ENCODE results near the gene NHSL2.
"Not testable (repeated sequence)": the region's sequence is repeated elsewhere in the genome, so short reads cannot be mapped to it uniquely, and the experiment has no call there.

The NHSL2 gene

DNA sequence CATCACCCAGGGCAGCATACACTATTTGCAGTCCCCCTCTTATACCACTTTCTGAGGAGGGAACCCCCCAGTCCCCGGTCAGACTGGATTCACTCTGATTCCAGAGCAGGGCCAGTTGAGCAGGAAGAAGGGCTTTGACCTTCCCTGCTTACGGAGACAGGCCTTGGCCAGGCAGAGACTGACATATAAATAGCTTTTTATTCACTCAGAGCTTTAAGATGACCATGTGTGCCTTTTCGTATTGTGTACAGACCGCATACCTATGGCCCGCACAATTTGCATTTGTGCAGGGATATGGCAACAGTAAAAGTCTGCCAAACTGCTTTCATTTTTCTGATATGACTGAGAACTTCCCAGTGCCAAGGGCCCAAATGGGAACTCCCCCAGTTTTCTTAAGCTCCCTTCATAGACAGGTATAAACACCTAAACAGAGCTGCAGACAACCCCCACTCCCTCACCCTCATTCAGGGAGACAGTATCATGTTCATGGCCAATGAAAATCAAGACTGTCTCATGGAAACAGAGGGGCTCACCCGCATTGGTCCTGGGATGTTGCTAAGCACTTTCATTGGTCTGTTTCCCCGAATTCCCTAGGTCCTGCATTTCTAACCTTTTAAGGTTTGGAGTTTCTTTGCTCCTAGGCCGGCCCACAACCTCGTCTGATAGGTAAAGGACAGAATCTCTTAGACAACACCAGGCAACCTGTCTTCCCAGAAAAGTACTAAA, 135.1 kb downstream of the NHSL2 start:
- DNase-seq: no peak

DNA sequence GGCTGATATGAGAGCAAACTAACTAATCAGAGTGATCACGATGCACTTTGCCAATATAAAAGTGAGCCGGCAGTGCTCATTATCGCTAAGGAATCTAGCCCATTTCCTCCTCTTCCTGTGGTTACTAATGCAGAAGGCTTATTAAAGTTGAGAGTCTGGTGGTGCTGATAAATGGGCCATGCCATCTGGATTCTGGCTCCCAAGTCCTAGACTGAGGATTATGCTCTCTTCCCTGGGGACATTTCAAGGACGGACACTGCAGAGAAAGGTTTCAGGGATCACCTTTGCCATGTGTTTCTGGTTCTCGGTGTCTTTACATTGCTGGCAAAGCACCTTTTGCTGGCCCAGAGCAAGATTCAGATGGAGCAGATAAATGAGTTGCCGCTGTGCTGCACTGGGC, 135.8 kb downstream of the NHSL2 start:
- no peak for DNase-seq

DNA sequence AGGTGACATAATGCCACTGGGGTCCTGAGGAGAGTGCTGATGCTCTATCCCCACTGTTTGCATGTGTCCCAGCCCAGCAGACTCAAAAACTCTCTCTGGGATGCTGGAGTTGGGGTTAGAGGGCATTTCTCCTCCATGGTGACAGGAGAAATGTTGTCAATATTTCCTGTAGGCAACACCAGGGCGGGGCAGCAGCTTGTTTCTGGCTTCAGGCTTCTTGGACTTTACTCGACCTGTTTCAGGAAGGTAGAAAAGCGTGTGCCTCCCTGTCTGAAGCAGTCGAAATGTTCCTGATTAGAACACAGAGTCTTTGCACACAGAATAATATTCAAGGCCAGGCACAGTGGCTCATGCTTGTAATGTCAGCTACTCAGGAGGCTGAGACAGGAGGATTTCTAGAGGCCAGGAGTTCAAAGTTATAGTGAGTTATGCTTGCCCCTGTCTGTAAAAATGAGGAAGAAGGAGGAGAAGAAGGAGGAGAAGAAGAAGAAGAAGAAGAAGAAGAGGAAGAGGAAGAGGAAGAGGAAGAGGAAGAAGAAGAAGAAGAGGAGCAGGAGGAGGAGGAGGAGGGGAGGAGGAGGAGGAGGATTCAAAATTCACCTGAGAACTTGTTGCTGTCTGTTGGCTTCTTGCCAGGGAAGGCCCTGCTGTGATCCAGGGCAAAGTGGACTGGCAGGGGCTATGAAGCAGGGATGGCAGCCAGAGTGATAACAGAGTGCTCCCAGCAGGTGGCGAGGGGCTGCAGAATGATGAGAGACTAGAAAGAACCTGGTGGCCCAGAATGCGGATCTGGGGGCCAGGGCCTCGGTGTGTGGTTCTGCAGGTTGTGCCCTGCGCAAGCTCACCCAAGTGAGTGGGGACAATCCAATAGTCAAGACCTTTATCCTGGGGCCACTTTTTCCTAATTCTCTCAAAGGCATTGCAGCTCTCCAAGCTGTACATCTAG, 138.1 kb downstream of the NHSL2 start:
- no peak for DNase-seq

DNA sequence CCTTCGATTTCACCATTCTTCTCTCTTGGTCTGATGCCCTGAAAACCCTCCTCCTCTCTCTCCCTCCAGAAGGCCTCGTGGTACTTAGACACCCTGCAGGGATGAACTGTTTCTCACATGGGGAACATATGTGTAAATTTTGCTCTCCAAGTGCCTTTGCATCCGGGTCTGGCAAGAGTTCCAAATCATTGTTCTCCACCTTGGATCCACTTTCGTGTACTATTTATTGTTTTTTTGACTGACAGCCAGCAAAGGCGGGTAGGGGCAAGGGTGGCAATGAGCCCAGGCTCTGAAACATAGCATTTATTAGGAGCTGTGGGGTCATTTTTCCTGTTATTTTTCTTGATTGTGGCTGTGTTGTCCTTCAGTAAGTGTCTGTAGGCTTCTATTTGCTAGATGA, 139.4 kb downstream of the NHSL2 start:
- DNase-seq: no peak

DNA sequence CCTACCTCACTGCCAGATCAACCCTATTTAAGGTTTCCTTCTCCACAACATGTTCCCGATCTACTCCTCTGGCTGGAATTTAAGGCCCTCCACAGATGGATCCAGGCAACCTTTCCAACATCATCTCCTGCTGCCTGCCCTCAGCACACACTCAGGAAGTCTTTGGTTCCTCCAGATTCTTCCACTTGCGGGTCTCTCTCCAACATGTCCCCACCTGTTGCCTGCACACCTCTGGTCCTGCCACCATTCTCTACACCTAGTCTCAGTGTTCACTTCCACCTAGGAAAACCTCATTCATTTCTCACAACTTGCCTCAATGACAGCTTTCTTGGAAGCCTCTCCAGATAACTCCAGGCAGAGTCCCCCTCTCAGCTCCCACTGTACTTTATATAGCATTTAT, 140.9 kb downstream of the NHSL2 start:
- no peak for DNase-seq

DNA sequence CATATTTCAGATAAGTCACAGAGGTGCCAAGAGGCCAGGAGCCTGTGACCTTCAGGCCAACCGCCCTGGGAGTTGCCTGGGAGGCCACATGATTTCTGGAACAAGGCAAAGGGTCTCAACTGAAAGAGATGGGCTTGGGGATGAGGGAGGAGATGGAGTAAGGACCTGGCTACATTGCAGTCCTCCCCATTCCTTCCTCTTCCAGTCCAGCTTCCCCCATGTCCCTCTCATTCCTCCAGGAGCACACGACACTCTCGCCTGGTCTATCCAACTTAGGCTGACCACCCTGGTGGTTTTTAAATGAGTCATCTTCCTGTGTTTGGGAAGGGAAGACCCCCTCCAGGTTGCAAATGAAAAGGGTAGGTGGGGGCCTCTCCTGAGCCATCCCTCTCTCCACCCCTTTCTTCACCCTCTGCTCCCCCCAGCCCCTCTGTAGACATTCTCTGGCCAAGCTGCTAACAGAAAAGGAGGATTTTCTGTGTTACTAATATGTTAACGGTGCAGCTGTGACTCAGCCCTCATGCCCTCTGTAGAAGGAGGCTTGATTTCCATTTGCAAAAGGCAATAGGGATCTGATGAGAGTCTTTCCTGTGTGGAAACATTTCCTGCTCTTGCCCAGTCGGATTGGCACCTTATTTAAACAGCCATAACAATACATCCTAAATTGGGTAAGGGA, 141.9 kb downstream of the NHSL2 start:
- DNase-seq: no peak

DNA sequence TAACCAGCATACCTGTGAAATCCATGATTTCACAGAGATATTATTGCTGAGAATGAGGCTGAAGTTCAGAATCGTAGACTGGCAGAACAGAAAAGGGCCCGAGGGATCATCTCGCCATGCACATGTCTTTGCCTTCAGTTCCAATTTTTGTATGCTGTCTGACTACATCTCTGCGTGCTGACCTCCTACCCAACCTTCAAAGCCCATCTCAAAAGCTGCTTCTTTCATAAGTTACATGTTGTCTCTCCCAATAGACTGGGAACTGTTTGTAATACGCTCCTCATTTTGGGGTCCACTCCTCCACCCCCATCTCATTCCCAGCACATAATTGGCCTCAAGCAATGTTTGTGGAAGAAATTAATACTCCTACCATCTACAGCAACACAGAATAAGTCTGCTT, 142.9 kb downstream of the NHSL2 start:
- DNase-seq: no peak

DNA sequence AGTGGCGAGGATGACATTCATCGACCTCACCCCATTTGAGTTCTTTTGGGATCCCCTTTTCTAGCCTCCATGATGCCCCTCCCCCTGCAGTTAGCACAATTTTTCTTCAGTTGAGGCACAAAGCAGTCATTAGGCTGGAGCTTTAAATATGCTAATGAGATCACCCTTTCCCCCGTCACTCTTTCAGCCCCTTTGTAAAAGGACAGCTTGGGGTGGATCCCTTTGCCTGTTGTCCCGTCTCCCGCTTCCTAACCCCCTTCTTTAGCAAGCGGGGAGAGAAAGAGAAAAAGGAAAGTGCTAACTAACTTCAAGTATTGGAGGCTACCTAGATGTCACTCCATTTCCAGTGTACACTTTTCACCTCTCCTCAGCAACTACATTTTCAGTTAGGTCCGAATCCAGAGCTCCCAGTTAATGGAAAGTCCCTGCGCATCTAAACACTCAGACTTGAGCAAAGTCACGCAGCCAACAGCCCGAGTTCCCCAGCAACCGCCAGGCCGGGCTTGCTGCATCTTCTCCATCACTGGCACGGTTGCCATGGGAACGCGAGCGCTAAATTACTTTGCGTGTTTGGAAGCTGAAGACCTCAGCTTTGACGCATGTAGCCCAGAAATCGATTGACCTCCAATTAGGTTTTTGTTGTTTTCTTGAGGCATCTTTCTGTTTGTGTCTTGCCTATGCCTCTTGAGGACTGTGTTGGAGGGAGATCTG, 144.3 kb downstream of the NHSL2 start:
- no peak for DNase-seq

DNA sequence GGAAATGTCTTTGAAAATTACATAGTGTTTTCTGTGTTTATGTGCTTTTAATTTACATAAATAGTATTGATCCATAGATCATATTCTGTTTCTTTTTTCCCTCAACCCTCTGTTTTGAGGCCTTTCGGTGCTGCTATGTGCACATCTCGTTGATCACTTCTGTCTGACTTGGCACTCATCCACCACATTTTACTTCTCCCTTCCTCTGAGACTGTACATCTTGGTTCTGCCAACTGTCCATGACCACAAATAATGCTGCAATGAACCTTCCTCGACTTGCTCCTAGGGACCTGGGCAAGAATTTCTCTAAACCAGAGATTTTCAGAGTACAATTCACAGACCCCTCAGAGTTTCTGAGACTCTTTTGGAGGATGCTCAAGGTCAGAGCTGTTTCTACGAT, 146.7 kb downstream of the NHSL2 start:
- DNase-seq: no peak

DNA sequence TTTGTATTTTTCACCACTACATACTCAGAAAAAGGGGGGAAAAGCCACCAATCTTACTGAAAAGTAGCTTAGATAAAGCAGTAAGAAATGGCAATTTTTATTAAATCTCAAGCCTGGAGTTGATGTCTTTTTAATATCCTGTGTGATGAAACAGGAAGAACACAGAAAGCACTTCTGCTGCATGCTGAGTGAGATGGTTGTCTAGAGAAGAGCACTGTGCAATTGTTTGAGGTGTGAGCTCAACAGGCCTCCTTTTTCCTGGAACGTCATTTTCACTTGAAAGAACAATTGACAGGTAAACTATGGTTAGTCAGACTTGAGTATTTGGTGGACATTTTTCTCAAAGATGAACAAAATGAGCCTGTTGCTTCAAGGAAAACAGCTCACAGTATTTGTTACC, 147.2 kb downstream of the NHSL2 start:
- no peak for DNase-seq

DNA sequence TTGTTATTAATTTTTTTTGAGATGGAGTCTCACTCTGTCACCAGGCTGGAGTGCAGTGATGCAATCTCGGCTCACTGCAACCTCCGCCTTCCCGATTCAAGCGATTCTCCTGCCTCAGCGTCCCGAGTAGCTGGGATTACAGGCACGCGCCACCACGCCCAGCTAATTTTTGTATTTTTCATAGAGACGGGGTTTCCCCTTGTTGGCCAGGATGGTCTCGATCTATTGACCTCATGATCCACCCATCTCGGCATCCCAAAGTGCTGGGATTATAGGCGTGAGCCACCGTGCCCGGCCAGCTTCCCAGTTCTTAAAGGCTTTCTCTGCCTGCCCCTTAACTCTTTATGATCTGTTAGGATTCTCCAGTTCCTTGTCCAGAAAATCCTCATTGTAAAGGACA, 147.7 kb downstream of the NHSL2 start:
- DNase-seq: not testable (repeated sequence)

DNA sequence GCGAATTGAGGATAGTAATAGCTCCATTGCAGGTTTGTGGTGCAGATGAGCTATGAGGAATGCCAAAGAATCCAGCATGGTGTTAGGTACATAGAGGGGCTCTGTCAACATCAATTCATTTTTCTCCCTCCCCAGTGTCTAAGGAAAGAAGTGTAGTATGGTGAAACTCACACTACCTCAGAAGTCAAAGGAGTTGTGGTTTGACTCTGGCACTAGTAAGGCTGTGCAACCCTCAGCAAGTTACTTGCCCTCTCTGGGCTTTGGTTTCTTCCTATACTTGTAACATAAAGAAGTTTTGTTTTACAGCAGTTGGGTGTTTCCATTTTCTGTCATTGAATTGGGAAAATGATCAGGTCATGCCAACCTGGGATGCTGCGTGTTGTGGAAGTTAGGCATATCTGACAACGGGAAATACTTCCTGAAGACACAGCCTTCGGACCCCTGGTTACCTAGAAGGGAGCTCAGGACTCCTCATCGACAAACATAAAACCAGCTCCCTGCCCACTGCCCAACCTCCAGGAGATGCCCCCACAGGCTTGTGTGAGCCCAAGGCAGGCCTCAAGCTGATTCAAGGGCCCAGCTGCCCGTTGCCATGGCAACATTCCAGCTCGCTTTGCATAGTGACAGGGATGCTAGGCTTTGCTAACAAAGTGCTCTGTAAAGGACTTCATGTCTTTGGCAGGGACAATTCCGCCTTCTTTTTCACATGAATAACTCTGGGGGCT, 149.7 kb downstream of the NHSL2 start:
- DNase-seq: no peak

DNA sequence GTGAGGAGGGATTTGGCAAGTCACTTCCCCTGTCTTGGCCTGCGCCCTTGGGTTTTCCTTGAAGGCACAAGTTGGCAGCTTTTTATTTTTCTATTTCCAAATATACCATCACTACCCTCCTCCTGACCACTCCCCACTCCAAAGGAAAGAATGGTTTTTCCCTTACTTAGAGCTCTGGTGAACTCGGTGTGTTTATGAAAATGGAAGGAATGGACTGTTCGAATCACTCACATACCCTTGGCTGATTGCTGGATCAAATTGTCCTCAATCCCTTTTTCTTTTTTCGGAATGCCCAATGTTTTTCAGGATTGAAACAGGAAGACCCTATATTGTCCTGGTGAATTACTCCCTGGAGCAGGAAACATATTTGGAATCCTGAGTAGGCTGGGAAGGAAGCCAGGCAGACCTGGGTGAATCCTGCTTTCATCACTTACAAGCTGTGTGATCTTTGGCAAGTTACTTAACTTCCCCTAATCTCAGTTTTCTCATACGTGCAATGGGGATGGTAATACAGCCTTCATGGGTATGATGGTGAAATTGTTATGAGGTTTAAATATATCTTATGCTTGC, 150.4 kb downstream of the NHSL2 start:
- DNase-seq: no peak

DNA sequence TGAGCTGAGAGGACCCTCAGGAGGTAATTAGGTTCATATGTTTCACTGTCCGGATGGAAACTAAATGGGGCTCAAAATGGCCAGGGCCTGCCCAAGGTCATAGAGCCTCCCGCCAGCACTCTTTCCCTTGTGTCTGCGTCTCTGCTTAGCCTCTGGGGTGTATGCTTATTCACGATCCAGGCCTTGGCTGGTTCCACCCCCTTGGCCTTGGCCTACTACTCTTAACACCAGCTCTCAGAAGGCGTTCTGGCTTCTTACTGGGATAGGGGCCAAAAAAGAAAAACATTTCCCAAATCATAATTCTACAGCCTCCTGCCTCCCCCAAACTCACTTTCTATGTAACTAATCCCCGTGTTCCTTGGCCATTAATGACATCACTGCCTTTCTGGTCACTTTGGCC, 152.3 kb downstream of the NHSL2 start:
- no peak for DNase-seq

DNA sequence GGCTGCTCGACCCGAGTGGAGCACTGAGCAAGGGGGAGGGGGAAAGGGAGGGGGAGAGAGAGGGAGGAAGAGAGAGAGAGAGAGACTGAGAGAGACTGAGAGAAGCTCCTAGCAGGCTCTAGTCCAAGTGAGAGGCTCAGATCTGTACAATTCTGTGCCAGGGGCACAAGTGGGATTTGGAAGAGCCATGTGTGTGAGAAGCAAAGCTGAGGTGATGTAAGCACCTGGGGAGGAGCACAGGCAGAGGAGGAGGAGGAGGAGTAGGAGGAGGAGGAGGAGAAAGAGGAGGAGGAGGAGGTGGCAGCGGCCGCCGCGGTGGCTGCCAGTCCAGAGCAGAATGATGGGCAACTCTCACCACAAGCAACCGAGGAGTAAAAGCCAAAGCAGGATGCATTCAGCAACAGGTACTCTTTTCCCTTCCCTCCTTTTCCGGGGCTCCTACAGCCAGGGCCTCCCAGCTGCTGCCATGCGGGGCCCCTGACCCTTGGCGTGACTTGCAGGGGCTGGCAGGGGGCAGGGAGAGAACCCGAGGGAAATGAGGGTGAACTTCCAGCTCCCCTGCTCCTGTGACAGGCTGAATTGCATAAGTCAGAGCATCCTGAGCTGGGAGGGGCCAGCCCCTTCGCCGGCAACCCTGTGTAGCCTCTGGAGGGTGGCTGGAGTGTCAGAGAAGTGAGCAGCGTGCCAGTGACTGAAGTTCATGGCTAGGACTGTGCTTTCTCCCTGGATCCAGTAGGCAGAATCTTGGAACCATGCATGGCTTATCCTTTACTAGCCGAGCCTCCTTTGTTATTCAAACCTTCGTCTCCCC, 158.9 kb downstream of the NHSL2 start:
- DNase-seq: no peak

DNA sequence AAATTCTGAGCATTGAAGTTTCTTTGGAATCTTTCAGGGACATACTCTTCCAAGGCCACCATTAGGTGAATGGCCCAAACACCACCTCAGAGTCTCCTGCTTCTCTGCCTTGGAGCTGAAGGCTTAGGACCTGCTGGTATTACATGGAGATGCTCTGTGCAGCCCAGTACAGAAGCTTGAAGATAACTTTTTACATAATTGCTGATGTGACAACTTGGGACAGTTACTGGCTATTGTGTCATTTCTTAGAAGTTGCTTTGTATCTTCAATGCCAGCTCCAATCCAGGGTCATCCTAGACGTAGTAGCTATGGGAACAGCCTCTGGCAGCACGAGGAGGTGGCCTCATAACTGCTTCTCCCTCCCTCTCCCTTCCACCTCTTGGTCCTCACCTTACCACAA, 160.6 kb downstream of the NHSL2 start:
- DNase-seq: no peak

DNA sequence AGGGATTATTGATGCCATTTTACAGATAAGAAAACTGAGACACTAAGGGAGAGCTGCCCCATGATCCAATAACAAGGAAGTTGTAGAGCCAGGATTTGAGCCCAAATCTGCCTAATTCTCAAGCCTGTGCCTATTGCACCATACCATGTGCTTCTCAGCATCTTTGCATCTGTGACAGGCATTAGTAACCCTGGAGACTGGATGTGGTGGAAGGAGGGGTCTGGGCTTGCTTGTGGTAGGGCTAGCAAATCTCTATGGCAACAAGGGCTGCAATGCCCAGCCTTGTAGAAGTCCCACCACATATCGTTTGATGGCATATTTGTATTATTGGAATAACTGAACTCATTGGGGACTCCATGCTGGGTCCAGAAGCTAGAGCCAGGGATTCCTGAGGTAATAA, 163.0 kb downstream of the NHSL2 start:
- DNase-seq: no peak

DNA sequence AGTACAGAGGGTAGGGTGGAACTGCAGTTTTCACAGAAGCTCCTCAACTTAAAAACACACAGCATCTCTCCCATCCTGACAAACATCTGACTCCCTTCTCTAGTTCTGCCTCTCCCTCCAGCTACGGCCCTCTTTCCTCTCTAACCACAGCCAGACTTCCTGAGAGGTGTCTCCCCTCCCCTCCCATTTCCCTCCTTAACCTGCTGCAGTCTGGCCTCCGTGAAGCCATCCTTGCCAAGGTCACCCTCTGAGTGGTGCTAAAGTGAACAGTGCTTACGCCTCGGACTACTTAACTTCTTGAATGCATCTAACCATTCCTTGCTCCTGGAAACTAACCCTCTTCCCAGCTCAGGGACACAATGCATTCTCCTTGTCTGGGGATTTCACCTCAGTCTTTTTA, 167.8 kb downstream of the NHSL2 start:
- no peak for DNase-seq

DNA sequence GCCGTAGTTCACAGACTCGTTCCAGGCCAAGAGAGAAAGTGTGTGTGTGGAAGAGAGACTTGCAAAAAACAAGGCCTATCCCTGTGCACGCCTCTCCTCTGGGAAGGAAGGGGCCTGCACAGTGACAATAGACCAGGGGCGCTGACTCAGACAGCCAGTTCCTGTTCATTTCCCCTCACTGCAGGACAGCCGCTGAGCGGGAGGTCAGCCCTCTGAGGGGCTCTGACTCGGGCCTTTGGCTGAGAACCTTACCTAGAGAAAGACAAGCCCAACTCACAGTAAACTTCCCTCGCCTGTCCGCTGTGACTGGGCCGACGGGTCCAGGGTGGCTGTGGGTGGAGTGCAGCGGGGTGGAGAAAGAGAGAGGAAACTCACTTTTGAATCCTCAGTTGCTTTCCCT, 169.0 kb downstream of the NHSL2 start:
- DNase-seq: no peak

DNA sequence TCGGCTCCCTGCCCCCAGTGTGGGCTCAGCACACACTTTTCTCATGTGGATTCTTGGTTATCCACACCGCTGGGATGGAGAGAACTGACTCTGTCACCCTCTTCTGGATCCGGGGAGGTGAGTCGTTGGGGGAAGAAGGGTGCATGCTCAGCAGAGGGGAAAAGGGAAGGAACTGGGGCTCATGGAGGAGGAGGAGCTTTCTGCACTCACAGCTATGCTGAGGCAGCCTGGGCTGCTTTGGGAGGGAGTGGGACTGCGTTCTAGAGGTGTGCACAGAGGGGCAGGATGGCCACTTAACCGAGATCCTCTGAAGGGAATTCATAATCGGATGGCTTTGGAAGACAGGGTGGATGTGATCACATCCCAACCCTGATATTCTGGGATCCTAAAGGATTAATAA, 169.5 kb downstream of the NHSL2 start:
- no peak for DNase-seq

DNA sequence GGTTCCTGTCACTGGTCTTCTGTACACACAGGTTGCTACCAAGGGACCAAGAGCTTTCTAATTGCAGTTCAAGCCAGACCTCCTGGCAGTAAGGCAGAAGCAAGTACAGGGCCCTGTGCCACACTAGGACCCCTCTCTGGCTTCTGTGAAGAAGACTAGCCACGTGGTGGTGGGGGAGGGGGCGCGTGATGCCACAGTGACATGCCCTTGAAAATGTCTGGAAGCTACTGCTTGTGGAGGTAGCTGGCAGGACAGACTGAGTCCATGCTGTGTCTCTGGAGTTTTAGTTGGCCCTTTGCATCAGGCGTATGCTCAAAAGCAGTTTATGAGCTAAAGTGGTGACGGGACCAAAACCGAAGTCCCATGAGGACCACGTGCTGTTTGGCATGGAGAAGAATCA, 170.2 kb downstream of the NHSL2 start:
- no peak for DNase-seq

All from T-helper 9 cell (primary cell).